ENCODE results near the gene EXOC2.

Gene EXOC2

GRCh38 chr6:692858-693722 is at the start of gene EXOC2:
TSS of gene EXOC2 (minus strand) at chr6:693139. CDS start at chr6:637818, 55,321 bp downstream.
- DNase-seq (ENCODE audit: low read depth in 2 of 2): peak; percentile 78 to 82

DNA sequence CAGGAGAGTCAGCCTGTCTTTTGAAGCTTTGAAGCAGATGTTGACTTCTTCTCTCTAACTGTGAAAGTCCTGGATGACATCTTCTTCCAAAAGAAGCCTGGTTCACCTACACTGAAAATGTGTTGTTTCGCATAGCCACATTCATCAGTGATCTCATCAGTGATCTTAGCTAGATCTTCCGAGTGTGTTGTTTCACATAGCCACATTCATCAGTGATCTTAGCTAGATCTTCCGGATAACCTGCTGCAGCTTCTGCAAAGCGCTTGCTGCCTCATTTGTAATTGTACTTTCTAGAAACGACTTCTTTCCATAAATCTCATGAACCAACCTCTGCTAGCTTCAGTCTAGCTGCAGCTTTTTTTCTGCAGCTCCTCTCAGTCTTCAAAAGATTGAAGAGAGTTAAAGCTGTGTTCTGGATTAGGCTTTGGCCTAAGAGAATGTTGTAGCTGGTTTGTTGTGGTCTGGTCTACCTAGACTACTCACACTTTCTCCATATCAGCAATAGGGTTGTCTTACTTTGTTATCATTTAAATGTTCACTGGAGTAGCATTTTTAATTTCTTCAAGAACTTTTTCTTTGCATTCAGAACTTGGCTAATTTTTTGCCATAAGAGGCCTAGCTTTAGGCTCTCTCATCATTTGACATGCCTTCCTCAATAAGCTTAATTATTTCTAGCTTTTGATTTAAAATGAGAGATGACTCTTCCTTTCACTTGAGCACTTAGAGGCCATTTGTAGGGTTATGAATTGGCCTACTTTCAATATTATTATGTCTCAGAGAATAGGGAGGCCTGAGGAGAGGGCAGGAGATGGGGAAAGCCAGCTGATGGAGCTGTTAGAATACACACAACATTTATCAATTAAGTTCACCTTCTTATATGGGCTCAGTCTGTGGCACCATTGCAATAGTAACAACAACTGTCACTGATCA is 48.7 kb upstream of the EXOC2 start:
- no peak for DNase-seq (ENCODE audit: low read depth in 2 of 2)

- no peak for DNase-seq (ENCODE audit: low read depth in 2 of 2)
Observed at GRCh38 chr6:736657-737446, 43.9 kb upstream of the EXOC2 start.

- DNase-seq (ENCODE audit: low read depth in 2 of 2): no peak
Observed at GRCh38 chr6:733431-734219, 40.7 kb upstream of the EXOC2 start.

- DNase-seq (ENCODE audit: low read depth in 2 of 2): no peak
Observed at GRCh38 chr6:731924-732323, 39.0 kb upstream of the EXOC2 start.

DNA sequence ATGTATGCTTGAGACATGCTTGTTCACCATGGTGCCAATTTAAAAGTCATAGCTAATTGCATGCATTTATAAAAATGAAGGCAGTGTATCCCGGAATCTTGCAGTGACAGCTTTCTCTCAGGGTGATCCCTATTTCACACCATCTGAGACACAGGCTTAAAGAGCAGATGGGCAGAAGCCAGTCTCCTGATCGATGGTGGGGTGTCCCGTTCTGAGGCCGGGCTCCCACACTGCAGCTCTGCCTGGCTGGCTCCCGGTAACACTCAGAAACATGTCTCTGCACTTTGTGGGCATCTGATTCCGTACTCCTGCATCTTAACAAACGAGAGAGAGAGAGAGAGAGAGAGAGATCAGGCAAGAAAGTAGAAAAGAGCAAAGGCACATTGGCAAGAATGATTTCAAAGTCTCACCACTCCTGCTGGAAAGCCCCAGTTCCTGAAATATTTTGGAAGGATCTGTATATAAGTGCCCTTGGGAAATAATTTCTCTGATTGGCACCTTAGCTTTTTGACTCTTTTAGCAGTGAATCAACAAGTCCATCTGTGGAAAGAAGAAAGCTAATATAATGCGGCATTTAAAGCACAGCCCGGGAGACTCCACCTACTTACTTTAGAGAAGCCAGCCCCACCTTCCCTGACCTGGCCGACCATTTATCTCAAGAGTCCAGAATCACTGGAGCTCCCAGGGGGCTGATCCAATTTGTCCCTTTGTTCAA is 36.8 kb upstream of the EXOC2 start:
- DNase-seq (ENCODE audit: low read depth in 2 of 2): no peak

- DNase-seq (ENCODE audit: low read depth in 2 of 2): no peak
Observed at GRCh38 chr6:727856-728255, 34.9 kb upstream of the EXOC2 start.

- DNase-seq (ENCODE audit: low read depth in 2 of 2): no peak
Observed at GRCh38 chr6:723540-723939, 30.6 kb upstream of the EXOC2 start.

GRCh38 chr6:722608-723007 is 29.7 kb upstream of the EXOC2 start:
- no peak for DNase-seq (ENCODE audit: low read depth in 2 of 2)

- DNase-seq (ENCODE audit: low read depth in 2 of 2): peak; percentile 66 to 69
Observed at GRCh38 chr6:722077-722524, 29.2 kb upstream of the EXOC2 start.

DNA sequence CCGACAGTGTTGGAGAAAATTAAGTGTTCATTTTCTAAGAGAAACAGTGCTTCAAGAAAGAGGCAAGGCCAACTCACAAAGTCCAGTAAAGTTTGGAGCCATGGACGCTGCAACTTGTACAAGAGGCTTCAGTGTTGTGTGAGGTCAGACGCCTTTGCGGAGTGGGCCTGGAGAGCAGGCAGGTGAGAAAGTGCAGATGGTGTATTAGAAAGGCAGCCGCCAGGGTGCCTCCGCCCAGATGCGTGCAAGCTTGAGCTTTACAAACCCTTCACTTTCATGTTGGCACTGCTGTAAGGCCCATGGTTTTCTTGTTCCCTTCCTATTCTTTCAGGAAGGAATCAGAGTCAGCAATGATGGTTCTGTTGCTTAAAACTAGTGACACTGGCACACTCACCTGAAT is 25.4 kb upstream of the EXOC2 start:
- no peak for DNase-seq (ENCODE audit: low read depth in 2 of 2)

DNA sequence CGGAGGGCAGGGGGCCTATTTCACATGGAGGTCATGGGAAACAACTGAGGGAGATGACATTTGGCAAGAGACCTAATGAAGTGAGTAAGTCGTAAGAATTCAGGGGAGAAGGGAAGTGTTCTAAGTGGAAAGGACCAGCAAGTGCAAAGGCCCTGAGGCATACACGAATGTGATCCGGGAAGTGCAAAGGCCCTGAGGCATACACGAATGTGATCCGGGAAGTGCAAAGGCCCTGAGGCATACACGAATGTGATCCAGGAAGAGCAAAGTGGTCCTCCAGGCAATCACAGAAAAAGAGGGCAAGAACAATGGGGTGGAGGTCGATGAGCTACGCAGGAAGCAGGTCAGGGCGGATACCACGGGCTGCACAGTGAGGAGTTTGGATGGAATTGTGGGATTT is 24.2 kb upstream of the EXOC2 start:
- DNase-seq (ENCODE audit: low read depth in 2 of 2): no peak

GRCh38 chr6:715709-716491 is 23.0 kb upstream of the EXOC2 start:
- DNase-seq (ENCODE audit: low read depth in 2 of 2): no peak

DNA sequence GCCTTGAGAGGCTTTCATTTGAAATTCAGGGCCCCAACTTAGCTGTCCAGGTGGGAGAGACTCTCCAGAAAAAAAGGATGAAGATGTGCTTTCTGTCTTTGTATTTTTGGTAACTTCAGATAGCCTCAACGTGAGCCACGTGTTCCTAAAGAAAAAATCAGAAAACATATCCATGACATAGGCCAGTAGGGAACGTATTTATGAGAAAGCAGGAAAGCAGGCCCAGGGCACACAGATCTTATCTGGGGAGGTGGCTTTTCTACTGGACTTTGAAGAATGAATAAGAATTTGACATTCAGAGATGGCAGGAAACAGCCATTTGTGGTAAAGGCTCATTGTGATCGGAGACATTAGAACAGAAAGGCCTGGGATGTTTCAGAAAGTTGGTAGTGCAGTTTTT is 21.2 kb upstream of the EXOC2 start:
- DNase-seq (ENCODE audit: low read depth in 2 of 2): no peak

GRCh38 chr6:713351-713750 is 20.4 kb upstream of the EXOC2 start:
- no peak for DNase-seq (ENCODE audit: low read depth in 2 of 2)

DNA sequence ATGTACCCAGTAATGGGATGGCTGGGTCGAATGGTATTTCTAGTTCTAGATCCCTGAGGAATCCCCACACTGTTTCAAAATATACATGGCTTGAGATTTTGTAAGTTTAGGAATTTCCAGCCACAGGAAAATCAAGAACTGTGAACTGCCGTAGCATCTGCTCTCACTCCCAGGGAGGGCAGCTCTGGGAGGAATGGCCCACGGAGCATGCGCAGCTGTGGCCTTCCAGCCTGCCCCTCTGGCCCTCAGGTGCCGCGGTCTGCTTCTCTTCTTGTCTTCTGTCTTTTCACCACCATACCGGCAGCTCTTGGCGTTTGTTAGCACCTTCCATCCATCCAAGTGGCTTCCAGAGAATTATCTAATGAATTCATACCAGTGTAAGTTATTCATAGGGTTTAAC is 19.9 kb upstream of the EXOC2 start:
- DNase-seq (ENCODE audit: low read depth in 2 of 2): no peak

GRCh38 chr6:711925-712324 is 19.0 kb upstream of the EXOC2 start:
- no peak for DNase-seq (ENCODE audit: low read depth in 2 of 2)

- peak; percentile 18 to 31 for DNase-seq (ENCODE audit: low read depth in 2 of 2)
Observed at GRCh38 chr6:710601-711571, 17.9 kb upstream of the EXOC2 start.
